Parathyroid adenoma (tissue), 2 donors: Measurements from ENCODE around the gene MMP8.

Source experiments
- H2AFZ ChIP-seq: fragments of 300-600 bp; sonication (generic); one replicate; pipeline ENCODE4 v1.7.0; 2017; ENCODE audit warnings: antibody characterized with exemption, mild to moderate bottlenecking
- H3K27ac ChIP-seq: fragments of 300-600 bp; sonication (generic); one replicate; pipeline ENCODE4 v1.7.0; 2017
- H3K27me3 ChIP-seq: fragments of 300-600 bp; sonication (generic); one replicate; pipeline ENCODE4 v1.7.0; 2017; ENCODE audit warnings: low read length; ENCODE audit not compliant: control insufficient read depth, insufficient read depth
- H3K36me3 ChIP-seq: fragments of 300-600 bp; sonication (generic); one replicate; pipeline ENCODE4 v1.7.0; 2017; ENCODE audit warnings: low read length; ENCODE audit not compliant: control insufficient read depth, insufficient read depth
- H3K4me1 ChIP-seq: fragments of 300-600 bp; sonication (generic); one replicate; pipeline ENCODE4 v1.7.0; 2017; ENCODE audit warnings: control low read depth
- H3K4me2 ChIP-seq: fragments of 300-600 bp; sonication (generic); one replicate; pipeline ENCODE4 v1.7.0; 2017; ENCODE audit warnings: low read length
- H3K4me3 ChIP-seq: fragments of 300-600 bp; sonication (generic); one replicate; pipeline ENCODE4 v1.7.0; 2017; ENCODE audit warnings: low read depth, low read length
- H3K79me2 ChIP-seq: fragments of 300-600 bp; sonication (generic); one replicate; pipeline ENCODE4 v1.7.0; 2017; ENCODE audit warnings: control low read depth
- H3K9ac ChIP-seq: fragments of 300-600 bp; sonication (generic); one replicate; pipeline ENCODE4 v1.7.0; 2017; ENCODE audit warnings: mild to moderate bottlenecking
- H3K9me3 ChIP-seq: fragments of 300-600 bp; sonication (generic); one replicate; pipeline ENCODE4 v1.7.0; 2017; ENCODE audit warnings: low read length; ENCODE audit not compliant: control insufficient read depth
- TF ChIP-seq, protein P1 (sequence below): fragments of 300-600 bp; sonication (generic); IDR thresholded peaks from one replicate; pipeline ENCODE4 v1.7.0; 2017; ENCODE audit warnings: antibody characterized with exemption, mild to moderate bottlenecking
- donor health status: primary hyperparathyroidism.

The MMP8 gene

DNA sequence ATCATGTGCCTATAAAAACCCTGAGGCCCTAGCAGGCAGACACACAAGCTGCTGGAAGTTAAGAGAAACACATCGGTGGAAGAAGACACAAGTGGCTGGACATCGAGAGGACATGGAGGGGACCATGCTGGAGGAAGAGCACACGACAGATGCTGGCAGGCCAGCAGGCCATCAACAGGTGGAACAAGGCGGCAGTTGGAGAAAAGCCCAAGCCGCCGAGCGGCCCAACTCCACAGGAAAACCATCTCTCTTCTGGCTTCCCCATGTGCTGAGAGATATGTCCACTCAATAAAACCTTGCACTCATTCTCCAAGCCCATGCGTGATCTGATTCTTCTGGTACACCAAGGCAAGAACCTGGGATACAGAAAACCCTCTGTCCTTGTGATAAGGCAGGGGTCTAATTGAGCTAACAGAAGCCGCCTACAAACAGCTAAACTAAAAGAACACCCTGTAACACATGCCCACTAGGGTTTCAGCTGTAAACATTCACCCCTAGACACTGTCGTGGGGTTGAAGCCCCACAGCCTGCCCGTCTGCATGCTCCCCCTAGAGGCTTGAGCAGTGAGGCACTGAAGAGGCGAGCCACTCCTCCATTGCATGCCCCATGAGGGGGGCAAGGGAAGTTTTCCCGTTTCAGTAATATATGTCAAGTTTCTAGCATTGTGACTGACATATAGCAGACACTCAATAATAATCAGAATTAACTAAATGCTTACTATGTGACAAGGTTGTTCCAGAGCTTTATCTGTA lies 60.6 kb downstream of the MMP8 start:
- Histone ChIP-seq H3K4me3 (no peak overlapping the region), H3K36me3 (no peaks in the 10 kb centered on the region), H3K27me3 (no peaks in the 10 kb centered on the region), H3K27ac (no peak overlapping the region), H3K9me3 (no peaks in the 10 kb centered on the region), H3K9ac (no peak overlapping the region), H3K4me2 (no peak overlapping the region), H3K79me2 (no peaks in the 10 kb centered on the region), H2AFZ (no peak overlapping the region), H3K4me1 (no peaks in the 10 kb centered on the region)
- TF ChIP-seq, protein P1, sequence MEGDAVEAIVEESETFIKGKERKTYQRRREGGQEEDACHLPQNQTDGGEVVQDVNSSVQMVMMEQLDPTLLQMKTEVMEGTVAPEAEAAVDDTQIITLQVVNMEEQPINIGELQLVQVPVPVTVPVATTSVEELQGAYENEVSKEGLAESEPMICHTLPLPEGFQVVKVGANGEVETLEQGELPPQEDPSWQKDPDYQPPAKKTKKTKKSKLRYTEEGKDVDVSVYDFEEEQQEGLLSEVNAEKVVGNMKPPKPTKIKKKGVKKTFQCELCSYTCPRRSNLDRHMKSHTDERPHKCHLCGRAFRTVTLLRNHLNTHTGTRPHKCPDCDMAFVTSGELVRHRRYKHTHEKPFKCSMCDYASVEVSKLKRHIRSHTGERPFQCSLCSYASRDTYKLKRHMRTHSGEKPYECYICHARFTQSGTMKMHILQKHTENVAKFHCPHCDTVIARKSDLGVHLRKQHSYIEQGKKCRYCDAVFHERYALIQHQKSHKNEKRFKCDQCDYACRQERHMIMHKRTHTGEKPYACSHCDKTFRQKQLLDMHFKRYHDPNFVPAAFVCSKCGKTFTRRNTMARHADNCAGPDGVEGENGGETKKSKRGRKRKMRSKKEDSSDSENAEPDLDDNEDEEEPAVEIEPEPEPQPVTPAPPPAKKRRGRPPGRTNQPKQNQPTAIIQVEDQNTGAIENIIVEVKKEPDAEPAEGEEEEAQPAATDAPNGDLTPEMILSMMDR, result no peak

DNA sequence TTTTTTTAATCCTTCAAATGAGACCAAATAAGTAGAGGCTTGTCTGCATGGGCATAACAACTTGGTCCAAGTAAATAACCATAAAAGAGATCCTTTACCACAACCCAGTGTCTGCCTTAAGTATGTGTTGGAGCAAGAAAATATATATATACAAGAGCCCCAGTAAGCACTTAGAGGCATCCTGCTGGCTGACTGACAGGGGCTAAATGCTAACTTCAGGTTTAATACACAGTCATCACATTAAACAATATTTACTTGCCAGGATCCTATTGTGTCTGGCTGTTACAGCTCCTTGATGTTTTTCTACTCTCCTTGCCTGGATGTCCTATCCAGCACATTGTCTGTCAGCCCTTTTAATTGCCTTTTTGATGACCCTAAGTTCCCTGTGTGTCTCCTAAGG lies 62.1 kb downstream of the MMP8 start:
- H3K27ac ChIP-seq, result no peak overlapping the region
- TF ChIP-seq, protein P1, result no peak
- H3K4me2 ChIP-seq, result no peak overlapping the region
- H3K79me2 ChIP-seq, result no peaks in the 10 kb centered on the region
- H2AFZ ChIP-seq, result no peak overlapping the region
- H3K9me3 ChIP-seq, result no peaks in the 10 kb centered on the region
- no peaks in the 10 kb centered on the region for H3K4me1 ChIP-seq
- H3K9ac ChIP-seq, result no peak overlapping the region
- H3K27me3 ChIP-seq, result no peaks in the 10 kb centered on the region
- no peak overlapping the region for H3K4me3 ChIP-seq
- no peaks in the 10 kb centered on the region for H3K36me3 ChIP-seq
